Endothelial cell of umbilical vein (primary cell): ENCODE results near the gene COL19A1. TPM values are rescaled to one million over a fixed set of nuclear protein-coding genes. Genes with fewer than 3 reads are reported as not detected.

Source experiments
- BruUV-seq: library from RNA; stranded (reverse); fragments of 400-500 nt; replicated peaks from 2 replicates; lab custom pipeline; 2021; lab: Mats Ljungman, UMichigan
- CTCF ChIA-PET: fragments of 300-600, 350-600 bp; sonication (Branson Sonifier 250); formaldehyde crosslinking; loops from one replicate; lab custom pipeline; 2021; ENCODE audit warnings: antibody characterized with exemption, inconsistent platforms; lab: Charles Lee
- POLR2A ChIA-PET: fragments of 300-600, 350-600 bp; sonication (Branson Sonifier 250); formaldehyde crosslinking; loops from one replicate; lab custom pipeline; 2021; ENCODE audit warnings: antibody characterized with exemption, inconsistent platforms; lab: Charles Lee
- DNase-seq: peaks from one replicate; pipeline ENCODE4 v3.0.0-alpha.2; 2011; ENCODE audit warnings: low read depth, low spot score
- FAIRE-seq: peaks from 2 replicates; lab custom pipeline; 2011; peaks lifted over from hg19 to GRCh38; lab: Jason Lieb, UNC
- H2AFZ ChIP-seq: 2 replicates; pipeline ENCODE4 v1.6.0; 2012; ENCODE audit warnings: low read depth, low read length, control low read depth, inconsistent platforms
- H3K27ac ChIP-seq: 2 replicates; pipeline ENCODE4 v1.5.1; 2011; ENCODE audit warnings: low read depth, mild to moderate bottlenecking, control low read depth, low read length, moderate library complexity; ENCODE audit not compliant: insufficient read depth
- H3K27me3 ChIP-seq, 2 experiments: 2 replicates each; pipeline versions ENCODE4 v1.6.0 to v1.6.1; 2011; ENCODE audit warnings: low read length in 2 of 2, mixed read lengths in 1 of 2; ENCODE audit not compliant: control insufficient read depth in 2 of 2, insufficient read depth in 2 of 2
- H3K36me3 ChIP-seq, 2 experiments: 2 replicates in 1 of 2; 3 replicates in 1 of 2; pipeline ENCODE4 v1.5.1; 2011; ENCODE audit warnings: low read length in 2 of 2, mild to moderate bottlenecking in 1 of 2, moderate library complexity in 1 of 2; ENCODE audit not compliant: control insufficient read depth in 2 of 2, insufficient read depth in 2 of 2; ENCODE audit errors: extremely low read depth in 1 of 2
- H3K4me1 ChIP-seq: 3 replicates; pipeline ENCODE4 v1.5.1; 2011; ENCODE audit warnings: mild to moderate bottlenecking, low read length; ENCODE audit not compliant: control insufficient read depth, insufficient read depth; ENCODE audit errors: extremely low read depth
- H3K4me2 ChIP-seq: 2 replicates; pipeline ENCODE4 v1.6.1; 2011; ENCODE audit warnings: low read length, control low read depth, mixed read lengths; ENCODE audit not compliant: insufficient read depth
- H3K4me3 ChIP-seq, 3 experiments: fragments of 200-600 bp in 1 of 3; sonication (generic), shearing (Covaris generic) in 1 of 3; replicated peaks in 1 of 3; 2 replicates each; pipeline ENCODE4 v1.5.1; 2011 to 2016; ENCODE audit warnings: control low read depth in 3 of 3, low read length in 3 of 3, mild to moderate bottlenecking in 2 of 3, inconsistent platforms in 1 of 3, low read depth in 1 of 3, moderate library complexity in 1 of 3; ENCODE audit not compliant: insufficient read depth in 1 of 3
- H3K79me2 ChIP-seq: 2 replicates; pipeline ENCODE4 v1.6.0; 2012; ENCODE audit warnings: low read length, inconsistent platforms; ENCODE audit not compliant: control insufficient read depth, insufficient read depth
- H3K9ac ChIP-seq: replicated peaks from 2 replicates; pipeline ENCODE3; 2011; ENCODE audit warnings: low read length, control low read depth; ENCODE audit not compliant: insufficient read depth; ENCODE audit errors: extremely low read depth
- H3K9me1 ChIP-seq: replicated peaks from 3 replicates; pipeline ENCODE4 v1.6.0; 2011; ENCODE audit warnings: mild to moderate bottlenecking, low read length; ENCODE audit not compliant: control insufficient read depth, insufficient read depth; ENCODE audit errors: extremely low read depth
- H3K9me3 ChIP-seq: replicated peaks from 2 replicates; pipeline ENCODE4 v1.5.1; 2012; ENCODE audit warnings: low read length, inconsistent platforms; ENCODE audit not compliant: control insufficient read depth, insufficient read depth
- H4K20me1 ChIP-seq: replicated peaks from 2 replicates; pipeline ENCODE3; 2011; ENCODE audit warnings: mild to moderate bottlenecking, low read length; ENCODE audit not compliant: control insufficient read depth, insufficient read depth; ENCODE audit errors: extremely low read depth
- CTCF ChIP-seq, 2 donors: IDR thresholded peaks; 1 replicate in 1 of 2; 2 replicates in 1 of 2; pipeline ENCODE4 v1.5.1; 2011; ENCODE audit warnings: low read length in 2 of 2, mild to moderate bottlenecking in 2 of 2, moderate library complexity in 2 of 2, control low read depth in 1 of 2, inconsistent platforms in 1 of 2, low read depth in 1 of 2; ENCODE audit not compliant: insufficient read depth in 1 of 2; ENCODE audit errors: extremely low read depth in 1 of 2
- EZH2 ChIP-seq: IDR thresholded peaks from 2 replicates; pipeline ENCODE4 v1.6.1; 2012; ENCODE audit warnings: borderline replicate concordance, low read depth, mild to moderate bottlenecking, moderate library complexity, low read length, inconsistent platforms; ENCODE audit not compliant: severe bottlenecking
- FOS ChIP-seq: IDR thresholded peaks from 2 replicates; pipeline ENCODE4 v1.6.1; 2011; ENCODE audit warnings: mild to moderate bottlenecking, low read length, moderate library complexity, borderline replicate concordance; ENCODE audit not compliant: insufficient read depth
- GATA2 ChIP-seq: IDR thresholded peaks from 2 replicates; pipeline ENCODE4 v1.7.0; 2011; ENCODE audit warnings: low read depth, mild to moderate bottlenecking, moderate library complexity, mixed read lengths, low read length; ENCODE audit not compliant: insufficient read length, insufficient read depth
- JUN ChIP-seq: IDR thresholded peaks from 2 replicates; pipeline ENCODE4 v1.6.1; 2011; ENCODE audit warnings: borderline replicate concordance, low read depth; ENCODE audit not compliant: insufficient read length, insufficient read depth
- MAX ChIP-seq: IDR thresholded peaks from 2 replicates; pipeline ENCODE4 v1.6.1; 2011; ENCODE audit not compliant: insufficient read depth, insufficient read length
- MYC ChIP-seq: IDR thresholded peaks from one replicate; pipeline ENCODE4 v1.6.1; 2011; ENCODE audit warnings: mild to moderate bottlenecking, low read depth, low read length
- POLR2A ChIP-seq: IDR thresholded peaks from 2 replicates; pipeline ENCODE4 v1.6.1; 2012; ENCODE audit warnings: low read depth, mild to moderate bottlenecking, control low read depth, low read length
- POLR2AphosphoS5 ChIP-seq: IDR thresholded peaks from 2 replicates; pipeline ENCODE4 v1.6.1; 2012; ENCODE audit warnings: low read depth, mild to moderate bottlenecking, control low read depth, low read length, moderate library complexity; ENCODE audit not compliant: insufficient read depth
- dilution Hi-C: fragments of 300-500 bp; cut with MboI; formaldehyde crosslinking; loops from one replicate; pipeline ENCODE4 v1.15.0; 2019; ENCODE audit warnings: low sequenced_read_pairs; ENCODE audit not compliant: extremely low pct_ligation_motif_present
- intact Hi-C: fragments of 100-400 bp; cut with micrococcal nuclease; formaldehyde crosslinking; loops from one replicate; pipeline ENCODE4 v1.10.0; 2022
- polyA plus RNA-seq, 4 experiments: library from polyadenylated mRNA; depleted of rRNA in 3 of 4; stranded (reverse) in 3 of 4; unstranded in 1 of 4; fragments of >200 nt; gene quantifications; 2 replicates each; pipeline versions ENCODE4 v1.2.1 to v1.2.3, GENCODE V29; 2011 to 2012; ENCODE audit warnings: missing spikeins in 1 of 4
- total RNA-seq: library from RNA; stranded (reverse); gene quantifications from 2 replicates; pipeline ENCODE4 v1.2.3, GENCODE V29; 2021

COL19A1 gene
- total and polyA plus RNA-seq, 2 donors (not counting 3 experiments of a cell fraction or from before 2014, with no cell fraction given): not detected

GRCh38 chr6:70149209-70149788 lies 282.9 kb downstream of the COL19A1 start:
- TF ChIP-seq POLR2AphosphoS5: no peak
- TF ChIP-seq EZH2: no peak
- TF ChIP-seq CTCF (IDR thresholded peaks at IDR 0.05; ENCODE audit: extremely low read depth in 1 of 2, insufficient read depth in 1 of 2, low read depth in 1 of 2, low read length in 2 of 2): no peak
- TF ChIP-seq MYC: no peak
- no peak for TF ChIP-seq FOS
- no peak for TF ChIP-seq MAX
- TF ChIP-seq POLR2A: no peak
- no peak for TF ChIP-seq GATA2
- TF ChIP-seq JUN: no peak
- Histone ChIP-seq H3K9ac (no peak overlapping the region), H3K27ac (no peak overlapping the region), H3K4me3 (no peak overlapping the region), H3K36me3 (no peaks in the 10 kb centered on the region), H2AFZ (no peak overlapping the region), H3K27me3 (no peaks in the 10 kb centered on the region), H3K4me1 (no peaks in the 10 kb centered on the region), H3K79me2 (no peaks in the 10 kb centered on the region), H3K9me1 (no peaks in the 10 kb centered on the region), H4K20me1 (no peaks in the 10 kb centered on the region), H3K9me3 (no peaks in the 10 kb centered on the region), H3K4me2 (no peak overlapping the region)
- CTCF ChIA-PET: no interaction called here
- POLR2A ChIA-PET: no interaction called here
- no TSS peak for BruUV-seq
- DNase-seq (no peak), FAIRE-seq (no peak)
- intact Hi-C loops (no loop called here), dilution Hi-C loops (no loop called here)
